ENCODE data around the gene PPP1R10. TPM values are rescaled to one million over a fixed set of nuclear protein-coding genes. Genes with fewer than 3 reads are reported as not detected.
"Not testable (repeated sequence)": the region's sequence is repeated elsewhere in the genome, so short reads cannot be mapped to it uniquely, and the experiment has no call there.

Gene PPP1R10
- polyA plus RNA-seq, 1 experiment = 43.2 TPM

DNA sequence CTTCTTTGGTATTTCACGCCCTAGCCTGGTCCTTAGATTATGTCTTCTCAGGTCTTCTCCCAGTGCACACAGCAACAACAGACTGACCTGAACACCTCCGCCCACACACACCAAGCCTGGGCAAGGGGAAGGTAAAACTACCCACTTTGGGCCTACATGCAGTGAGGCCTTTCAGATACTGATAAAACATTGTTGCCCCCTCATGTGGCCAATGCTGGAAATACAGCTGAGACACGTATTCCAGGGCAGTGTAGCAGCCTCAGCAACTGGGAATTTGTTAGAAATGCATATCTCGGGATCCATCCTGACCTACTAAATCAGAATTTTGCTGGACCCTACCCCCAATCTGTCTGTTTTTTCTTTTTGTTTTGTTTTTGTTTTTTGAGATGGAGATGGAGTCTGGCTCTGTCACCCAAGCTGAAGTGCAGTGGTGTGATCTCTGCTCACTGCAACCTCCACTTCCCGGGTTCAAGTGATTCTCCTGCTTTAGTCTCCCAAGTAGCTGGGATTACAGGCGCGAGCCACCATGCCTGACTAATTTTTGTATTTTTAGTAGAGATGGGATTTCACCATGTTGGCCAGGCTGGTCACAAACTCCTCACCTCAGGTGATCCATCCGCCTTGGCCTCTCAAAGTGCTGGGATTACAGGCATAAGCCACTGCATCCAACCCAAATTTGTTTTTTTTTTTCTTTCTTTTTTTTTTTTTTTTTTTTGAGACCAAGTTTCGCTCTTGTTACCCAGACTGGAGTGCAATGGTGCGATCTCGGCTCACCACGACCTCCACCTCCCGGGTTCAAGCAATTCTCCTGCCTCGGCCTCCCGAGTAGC lies 19.5 kb downstream of the PPP1R10 start:
- not testable (repeated sequence) for H3K27ac ChIP-seq (ENCODE audit: low read depth, low read length); H3K9me3 ChIP-seq (ENCODE audit: control insufficient read depth, insufficient read depth, low read length); H3K4me3 ChIP-seq (ENCODE audit: low read depth, low read length); H3K27me3 ChIP-seq (ENCODE audit: control insufficient read depth, insufficient read depth, low read length)
- ChIA-PET POLR2A (interaction anchor here (0.6 to 6.4 kb wide), 9 partner anchors 10 to 1182 kb away, joined by 3 to 69 read pairs (median 4); partner anchors contain the start of gene PRR3), CTCF (interaction anchor here (0.7 to 2.8 kb wide), 17 partner anchors 10 to 144 kb away, joined by 3 to 29 read pairs (median 4); partner anchors contain the start of genes ABCF1, DHX16 and PRR3)
- TF ChIP-seq, protein P1, sequence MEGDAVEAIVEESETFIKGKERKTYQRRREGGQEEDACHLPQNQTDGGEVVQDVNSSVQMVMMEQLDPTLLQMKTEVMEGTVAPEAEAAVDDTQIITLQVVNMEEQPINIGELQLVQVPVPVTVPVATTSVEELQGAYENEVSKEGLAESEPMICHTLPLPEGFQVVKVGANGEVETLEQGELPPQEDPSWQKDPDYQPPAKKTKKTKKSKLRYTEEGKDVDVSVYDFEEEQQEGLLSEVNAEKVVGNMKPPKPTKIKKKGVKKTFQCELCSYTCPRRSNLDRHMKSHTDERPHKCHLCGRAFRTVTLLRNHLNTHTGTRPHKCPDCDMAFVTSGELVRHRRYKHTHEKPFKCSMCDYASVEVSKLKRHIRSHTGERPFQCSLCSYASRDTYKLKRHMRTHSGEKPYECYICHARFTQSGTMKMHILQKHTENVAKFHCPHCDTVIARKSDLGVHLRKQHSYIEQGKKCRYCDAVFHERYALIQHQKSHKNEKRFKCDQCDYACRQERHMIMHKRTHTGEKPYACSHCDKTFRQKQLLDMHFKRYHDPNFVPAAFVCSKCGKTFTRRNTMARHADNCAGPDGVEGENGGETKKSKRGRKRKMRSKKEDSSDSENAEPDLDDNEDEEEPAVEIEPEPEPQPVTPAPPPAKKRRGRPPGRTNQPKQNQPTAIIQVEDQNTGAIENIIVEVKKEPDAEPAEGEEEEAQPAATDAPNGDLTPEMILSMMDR (IDR thresholded peaks at IDR 0.05; ENCODE audit: low read depth, low read length) = peak; percentile 78
- peak; percentile 48 for DNase-seq (ENCODE audit: low read depth, low spot score)

DNA sequence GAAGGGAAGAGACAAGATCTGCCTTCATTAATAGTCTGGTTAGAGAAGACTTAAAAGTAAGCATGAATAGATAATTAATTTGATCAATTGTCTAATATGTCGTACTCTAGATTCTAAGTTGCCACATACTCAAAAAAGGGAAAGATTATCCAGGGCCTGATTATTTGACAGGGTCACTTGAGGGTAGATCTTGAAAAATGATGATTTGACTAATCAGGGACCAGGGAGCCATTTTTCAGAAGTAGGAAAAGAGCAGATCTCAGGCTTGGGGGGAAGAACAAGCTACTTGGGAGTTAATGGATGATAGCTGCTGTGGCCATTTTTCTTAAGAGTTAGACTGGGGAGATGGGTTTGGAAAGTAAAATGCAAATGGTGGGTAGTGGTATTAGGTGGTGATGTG lies 24.8 kb downstream of the PPP1R10 start:
- Histone ChIP-seq H3K27me3 (ENCODE audit: control insufficient read depth, insufficient read depth, low read length) (no peaks in the 10 kb centered on the region), H3K4me3 (ENCODE audit: low read depth, low read length) (no peak overlapping the region), H3K27ac (ENCODE audit: low read depth, low read length) (no peak overlapping the region), H3K9me3 (ENCODE audit: control insufficient read depth, insufficient read depth, low read length) (no peaks in the 10 kb centered on the region; the same call in 1 of the 2 replicates)
- DNase-seq (ENCODE audit: low read depth, low spot score) = no peak
- CTCF ChIA-PET = interaction anchor here (0.6 kb wide), 1 partner anchor 51 kb away, joined by 3 read pairs; no protein-coding TSS in a partner anchor
- POLR2A ChIA-PET = no interaction called here
- TF ChIP-seq, protein P1 (IDR thresholded peaks at IDR 0.05; ENCODE audit: low read depth, low read length) = no peak

DNA sequence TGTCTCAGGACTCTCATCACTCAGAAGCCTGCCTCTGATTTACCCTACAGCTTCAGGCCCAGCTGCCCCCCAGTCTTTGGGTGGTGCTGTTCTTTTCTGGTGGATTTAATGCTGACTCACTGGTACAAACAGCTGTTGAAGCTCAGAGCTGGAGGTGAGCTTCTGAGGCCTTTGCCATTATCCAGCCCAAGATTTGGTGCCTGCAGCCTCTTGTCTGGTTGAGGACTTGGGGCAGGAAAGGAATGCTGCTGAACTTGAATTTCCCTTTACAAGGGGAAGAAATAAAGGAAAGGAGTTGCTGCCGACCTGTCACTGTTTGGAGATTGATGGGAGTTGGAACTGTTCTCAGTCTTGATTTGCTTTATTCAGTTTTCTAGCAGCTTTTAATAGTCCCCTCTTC lies 26.0 kb downstream of the PPP1R10 start:
- TF ChIP-seq, protein P1 (IDR thresholded peaks at IDR 0.05; ENCODE audit: low read depth, low read length) = no peak
- Histone ChIP-seq H3K27ac (ENCODE audit: low read depth, low read length) (peak overlapping the region; percentile 66), H3K4me3 (ENCODE audit: low read depth, low read length) (no peak overlapping the region), H3K27me3 (ENCODE audit: control insufficient read depth, insufficient read depth, low read length) (no peaks in the 10 kb centered on the region), H3K9me3 (ENCODE audit: control insufficient read depth, insufficient read depth, low read length) (no peaks in the 10 kb centered on the region; the same call in 1 of the 2 replicates)
- ChIA-PET CTCF (interaction anchor here (0.7 to 1.3 kb wide), 4 partner anchors 14 to 126 kb away, joined by 3 to 5 read pairs (median 4); partner anchors contain the start of gene MDC1), POLR2A (interaction anchor here (0.7 to 1.9 kb wide), 6 partner anchors 10 to 128 kb away, joined by 3 to 15 read pairs (median 10); partner anchors contain the start of gene ABCF1)
- peak; percentile 48 for DNase-seq (ENCODE audit: low read depth, low spot score)

DNA sequence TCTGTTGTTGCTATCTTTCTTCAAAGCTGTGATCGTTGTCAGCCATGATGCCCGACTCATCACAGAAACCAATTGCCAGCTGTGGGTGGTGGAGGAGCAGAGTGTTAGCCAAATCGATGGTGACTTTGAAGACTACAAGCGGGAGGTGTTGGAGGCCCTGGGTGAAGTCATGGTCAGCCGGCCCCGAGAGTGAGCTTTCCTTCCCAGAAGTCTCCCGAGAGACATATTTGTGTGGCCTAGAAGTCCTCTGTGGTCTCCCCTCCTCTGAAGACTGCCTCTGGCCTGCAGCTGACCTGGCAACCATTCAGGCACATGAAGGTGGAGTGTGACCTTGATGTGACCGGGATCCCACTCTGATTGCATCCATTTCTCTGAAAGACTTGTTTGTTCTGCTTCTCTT lies 26.5 kb downstream of the PPP1R10 start:
- CTCF ChIA-PET = interaction anchor here (0.7 to 1.3 kb wide), 4 partner anchors 13 to 127 kb away, joined by 3 to 5 read pairs (median 4); partner anchors contain the start of gene MDC1
- Histone ChIP-seq H3K4me3 (ENCODE audit: low read depth, low read length) (no peak overlapping the region), H3K27me3 (ENCODE audit: control insufficient read depth, insufficient read depth, low read length) (no peaks in the 10 kb centered on the region), H3K27ac (ENCODE audit: low read depth, low read length) (peak overlapping the region; percentile 66), H3K9me3 (ENCODE audit: control insufficient read depth, insufficient read depth, low read length) (no peaks in the 10 kb centered on the region; the same call in 1 of the 2 replicates)
- no peak for DNase-seq (ENCODE audit: low read depth, low spot score)
- TF ChIP-seq, protein P1 (IDR thresholded peaks at IDR 0.05; ENCODE audit: low read depth, low read length) = no peak
- POLR2A ChIA-PET = interaction anchor here (0.7 to 1.9 kb wide), 6 partner anchors 11 to 128 kb away, joined by 3 to 15 read pairs (median 10); partner anchors contain the start of gene ABCF1
